ENCODE results near the gene HLA-DQB1. TPM values are rescaled to one million over a fixed set of nuclear protein-coding genes. Genes with fewer than 3 reads are reported as not detected.
"Not testable (repeated sequence)": the region's sequence is repeated elsewhere in the genome, so short reads cannot be mapped to it uniquely, and the experiment has no call there.

Gene HLA-DQB1
- not detected in 2 replicates for total RNA-seq (2014; rRNA removed; shearing (Covaris generic))
- polyA plus RNA-seq (2016; fragmentation: Nextera tagmentation; extraction: Ambion mirVana): not detected in 2 replicates

DNA sequence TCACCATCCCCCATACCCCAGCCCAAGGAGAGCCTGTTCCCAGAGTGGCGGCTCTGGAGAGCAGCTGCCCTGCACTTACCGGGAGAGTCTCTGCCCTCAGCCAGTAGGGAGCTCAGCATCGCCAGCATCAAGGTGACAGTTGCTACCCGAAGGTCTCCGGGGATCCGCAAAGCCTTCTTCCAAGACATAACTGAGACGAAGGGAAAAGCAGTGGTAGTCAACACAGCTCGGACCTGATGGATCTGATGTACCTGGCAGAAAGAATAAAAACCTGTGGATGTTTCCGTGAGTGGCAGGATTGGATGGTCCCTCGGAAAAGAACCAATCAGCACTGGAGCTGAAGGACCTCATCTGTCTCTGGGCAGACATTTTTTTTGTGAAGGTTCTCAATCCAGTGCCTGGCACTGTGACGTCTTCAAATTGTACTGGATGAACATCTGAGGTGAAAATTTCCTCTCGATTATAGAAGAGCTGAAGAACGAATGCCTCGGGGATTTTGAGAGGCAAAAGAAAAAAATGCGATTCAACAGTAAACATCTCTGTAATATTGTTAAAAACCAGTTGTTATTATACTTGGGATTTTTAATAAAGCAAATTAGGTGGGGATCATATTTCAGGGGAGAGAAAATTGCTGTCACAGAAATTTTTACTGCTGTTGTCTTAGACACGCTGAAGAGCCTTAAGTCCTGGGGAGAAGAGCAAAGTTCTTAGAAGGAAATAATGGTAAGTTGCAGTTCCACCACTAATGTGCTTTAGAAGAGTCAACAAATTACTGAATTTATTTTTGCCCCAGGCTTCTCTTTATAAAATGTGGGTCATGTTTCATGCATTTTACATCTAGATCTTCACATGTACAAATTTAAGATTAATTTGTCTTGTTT, at the start of gene HLA-DQB1:
Gene HLA-DQB1 (minus strand): TSS at position 238 of the 881 bp plus-strand sequence. CDS start 50 bp downstream, at position 188.
- H3K4me1 ChIP-seq (ENCODE audit: insufficient read depth): no peaks in the 10 kb centered on the region
- H3K4me2 ChIP-seq (ENCODE audit: unreplicated experiment): no peak within 1 kb of the TSS
- no peaks in the 10 kb centered on the region for H4K20me1 ChIP-seq (ENCODE audit: insufficient read depth)
- H3K9me2 ChIP-seq (ENCODE audit: insufficient read depth): no peaks in the 10 kb centered on the region
- no peaks in the 10 kb centered on the region for H3F3A ChIP-seq (ENCODE audit: insufficient read depth)
- H3K36me3 ChIP-seq (ENCODE audit: low read depth): no peaks in the 10 kb centered on the region
- peak; percentile 46 for DNase-seq
- no peak within 1 kb of the TSS for H3K9ac ChIP-seq
- no peak for TF ChIP-seq EZH2 (IDR thresholded peaks at IDR 0.05; ENCODE audit: insufficient read depth, poor library complexity, severe bottlenecking)
- no peak for TF ChIP-seq EZH2phosphoT487 (IDR thresholded peaks at IDR 0.05; ENCODE audit: insufficient read depth, low read depth)
- no peak within 1 kb of the TSS for H3K4me3 ChIP-seq
- H3K9me3 ChIP-seq (ENCODE audit: low read depth): no peaks in the 10 kb centered on the region
- WGBS, 2 experiments (ENCODE audit: low coverage in 1 of 2, low lambda C conversion rate in 2 of 2, missing lambda C conversion rate in 2 of 2): 8 to 9% methylated on average over 16 of the region's 16 CpGs
- H3K27me3 ChIP-seq (replicated peaks; ENCODE audit: insufficient read depth): peaks cover 7% of the 10 kb centered on the region; the same call in 1 of the 2 replicates
- no peak within 1 kb of the TSS for H3K27ac ChIP-seq
- H3K79me2 ChIP-seq (ENCODE audit: insufficient read depth): no peaks in the 10 kb centered on the region
- H2AFZ ChIP-seq: no peak within 1 kb of the TSS
- in situ Hi-C loops (cut with MboI): no loop called here

DNA sequence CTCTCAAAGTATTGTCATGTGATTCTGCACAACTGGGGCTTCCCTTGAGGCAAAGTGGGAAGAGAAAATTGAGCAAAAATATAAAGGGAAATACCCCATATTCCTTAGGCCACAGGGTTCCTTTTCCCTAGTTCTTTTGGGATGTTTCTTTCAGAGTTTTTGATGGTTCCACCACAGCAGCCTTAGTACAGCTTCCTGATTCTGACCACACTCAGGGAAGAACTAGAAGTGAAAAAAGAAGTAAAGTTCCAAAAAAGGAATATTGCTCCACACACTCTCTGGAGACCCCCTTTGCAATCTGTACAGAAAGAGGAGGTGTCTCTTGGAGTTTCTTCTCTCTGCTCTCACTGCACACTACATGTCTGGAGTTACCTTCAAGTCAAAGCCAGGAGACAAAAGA, 46.8 kb upstream of the HLA-DQB1 start:
- TF ChIP-seq EZH2phosphoT487 (IDR thresholded peaks at IDR 0.05; ENCODE audit: insufficient read depth, low read depth): no peak
- TF ChIP-seq EZH2 (IDR thresholded peaks at IDR 0.05; ENCODE audit: insufficient read depth, poor library complexity, severe bottlenecking): no peak
- Histone ChIP-seq H3K27ac (no peak overlapping the region), H3K4me2 (ENCODE audit: unreplicated experiment) (no peak overlapping the region)

DNA sequence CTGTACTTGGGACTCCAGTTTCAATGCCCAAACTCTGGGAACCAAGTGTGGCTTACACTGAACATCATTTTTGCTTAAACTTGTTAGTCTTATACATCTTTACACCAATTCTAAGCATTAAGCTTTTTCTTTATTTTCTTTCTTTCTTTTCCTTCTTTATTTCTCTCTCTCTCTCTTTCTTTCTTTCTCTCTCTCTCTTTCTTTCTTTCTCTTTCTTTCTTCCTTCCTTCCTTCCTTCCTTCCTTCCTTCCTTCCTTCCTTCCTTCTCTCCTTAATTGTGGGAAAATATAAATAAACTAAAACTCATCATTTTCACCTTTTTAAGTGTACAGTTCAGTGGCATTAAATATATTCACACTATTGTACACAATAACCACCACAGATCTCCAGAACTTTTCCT, 43.2 kb upstream of the HLA-DQB1 start:
- H3K27me3 ChIP-seq (replicated peaks; ENCODE audit: insufficient read depth): no peaks in the 10 kb centered on the region; the same call in 1 of the 2 replicates
- H3K36me3 ChIP-seq (ENCODE audit: low read depth): no peaks in the 10 kb centered on the region
- H3K9me3 ChIP-seq (ENCODE audit: low read depth): no peaks in the 10 kb centered on the region
- H3K9me2 ChIP-seq (ENCODE audit: insufficient read depth): no peaks in the 10 kb centered on the region
- no peak for DNase-seq
- no peak overlapping the region for H2AFZ ChIP-seq
- H3K27ac ChIP-seq: no peak overlapping the region
- no peak for TF ChIP-seq EZH2 (IDR thresholded peaks at IDR 0.05; ENCODE audit: insufficient read depth, poor library complexity, severe bottlenecking)
- no peak for TF ChIP-seq EZH2phosphoT487 (IDR thresholded peaks at IDR 0.05; ENCODE audit: insufficient read depth, low read depth)
- no peak overlapping the region for H3K9ac ChIP-seq
- H3K79me2 ChIP-seq (ENCODE audit: insufficient read depth): no peaks in the 10 kb centered on the region
- no peaks in the 10 kb centered on the region for H3F3A ChIP-seq (ENCODE audit: insufficient read depth)
- H4K20me1 ChIP-seq (ENCODE audit: insufficient read depth): no peaks in the 10 kb centered on the region
- H3K4me1 ChIP-seq (ENCODE audit: insufficient read depth): no peaks in the 10 kb centered on the region
- in situ Hi-C loops (cut with MboI): no loop called here
- no peak overlapping the region for H3K4me3 ChIP-seq
- H3K4me2 ChIP-seq (ENCODE audit: unreplicated experiment): no peak overlapping the region

More for the DNA sequence above, 46.8 kb upstream of the HLA-DQB1 start:
- no peak overlapping the region for H3K4me3 ChIP-seq
- no peak for DNase-seq
- H3K79me2 ChIP-seq (ENCODE audit: insufficient read depth): no peaks in the 10 kb centered on the region
- H3K27me3 ChIP-seq (replicated peaks; ENCODE audit: insufficient read depth): no peaks in the 10 kb centered on the region; the same call in 1 of the 2 replicates
- no peaks in the 10 kb centered on the region for H3F3A ChIP-seq (ENCODE audit: insufficient read depth)
- no peaks in the 10 kb centered on the region for H3K4me1 ChIP-seq (ENCODE audit: insufficient read depth)
- no peak overlapping the region for H2AFZ ChIP-seq
- in situ Hi-C loops (cut with MboI): no loop called here
- H3K9me3 ChIP-seq (ENCODE audit: low read depth): no peaks in the 10 kb centered on the region
- no peaks in the 10 kb centered on the region for H3K9me2 ChIP-seq (ENCODE audit: insufficient read depth)
- H3K9ac ChIP-seq: no peak overlapping the region
- no peaks in the 10 kb centered on the region for H4K20me1 ChIP-seq (ENCODE audit: insufficient read depth)
- no peaks in the 10 kb centered on the region for H3K36me3 ChIP-seq (ENCODE audit: low read depth)

DNA sequence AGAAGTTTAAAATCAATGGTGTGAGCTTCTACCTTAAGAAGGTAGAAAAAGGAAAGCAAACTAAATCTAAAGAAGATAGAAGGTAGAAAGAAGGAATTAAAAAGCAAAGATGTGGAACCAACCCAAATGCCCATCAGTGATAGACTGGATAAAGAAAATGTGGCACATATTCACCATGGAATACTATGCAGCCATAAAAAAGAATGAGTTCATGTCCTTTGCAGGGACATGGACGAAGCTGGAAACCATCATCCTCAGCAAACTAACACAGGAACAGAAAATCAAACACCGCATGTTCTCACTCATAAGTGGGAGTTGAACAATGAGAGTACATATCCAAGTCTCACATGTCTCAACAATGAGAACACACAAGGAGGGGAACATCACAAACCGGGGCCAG, 38.7 kb upstream of the HLA-DQB1 start:
- H3K4me3 ChIP-seq; H3K36me3 ChIP-seq (ENCODE audit: low read depth); H3K79me2 ChIP-seq (ENCODE audit: insufficient read depth); H3K9ac ChIP-seq; H3K4me1 ChIP-seq (ENCODE audit: insufficient read depth); H3K27ac ChIP-seq; H3K9me3 ChIP-seq (ENCODE audit: low read depth); in situ Hi-C loops (cut with MboI); H3K4me2 ChIP-seq (ENCODE audit: unreplicated experiment); H3K9me2 ChIP-seq (ENCODE audit: insufficient read depth); DNase-seq; H3F3A ChIP-seq (ENCODE audit: insufficient read depth); H2AFZ ChIP-seq; H4K20me1 ChIP-seq (ENCODE audit: insufficient read depth): not testable (repeated sequence)
- WGBS, 2 experiments (ENCODE audit: low coverage in 1 of 2, low lambda C conversion rate in 2 of 2, missing lambda C conversion rate in 2 of 2): 56 to 63% methylated on average over 3 of the region's 3 CpGs
- H3K27me3 ChIP-seq (replicated peaks; ENCODE audit: insufficient read depth): peaks cover 22% of the 10 kb centered on the region
